ENCODE results near the gene FKBP1A.

FKBP1A gene

DNA sequence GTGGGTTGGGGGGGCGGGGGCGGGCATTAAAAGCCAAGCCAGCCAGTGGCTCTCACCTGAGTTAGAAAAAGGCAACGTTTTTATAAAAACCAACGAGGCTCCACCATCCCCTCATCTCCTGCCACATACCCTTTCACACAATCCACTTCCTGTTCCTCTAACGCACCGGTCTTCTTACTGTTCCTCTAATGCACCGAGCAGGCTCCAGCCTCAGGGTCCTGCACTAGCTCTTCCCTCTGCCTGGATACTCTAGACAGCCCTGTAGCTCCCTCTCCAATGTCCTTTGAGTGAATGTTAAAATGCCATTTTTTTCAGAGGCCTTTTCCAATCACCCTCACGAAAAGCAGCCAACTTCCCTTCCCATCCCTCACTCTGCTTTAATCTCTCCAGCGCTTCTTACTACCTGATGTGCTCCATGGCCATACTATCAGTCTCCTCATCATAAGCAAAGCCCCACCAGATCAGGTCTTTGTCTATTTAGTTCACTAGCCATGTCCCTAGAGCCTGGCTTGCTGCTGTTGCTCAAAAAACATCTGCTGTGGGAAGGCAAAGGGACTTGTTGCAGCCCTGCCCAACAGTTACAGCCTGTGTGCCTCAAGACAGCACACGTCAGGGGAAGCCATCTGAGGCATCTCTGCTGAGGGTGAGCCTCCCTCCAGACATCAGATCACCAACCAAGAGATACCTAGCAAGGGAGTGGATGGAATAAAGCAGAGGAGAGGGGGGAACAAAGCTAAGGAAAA, 3.9 kb downstream of the FKBP1A start:
- TF ChIP-seq CREB1 (IDR thresholded peaks at IDR 0.05; ENCODE audit: low read depth) (no peak), RAD21 (IDR thresholded peaks at IDR 0.05; ENCODE audit: low read depth) (no peak), TCF12 (IDR thresholded peaks at IDR 0.05; ENCODE audit: low read depth) (no peak), EGR1 (IDR thresholded peaks at IDR 0.05) (no peak)

DNA sequence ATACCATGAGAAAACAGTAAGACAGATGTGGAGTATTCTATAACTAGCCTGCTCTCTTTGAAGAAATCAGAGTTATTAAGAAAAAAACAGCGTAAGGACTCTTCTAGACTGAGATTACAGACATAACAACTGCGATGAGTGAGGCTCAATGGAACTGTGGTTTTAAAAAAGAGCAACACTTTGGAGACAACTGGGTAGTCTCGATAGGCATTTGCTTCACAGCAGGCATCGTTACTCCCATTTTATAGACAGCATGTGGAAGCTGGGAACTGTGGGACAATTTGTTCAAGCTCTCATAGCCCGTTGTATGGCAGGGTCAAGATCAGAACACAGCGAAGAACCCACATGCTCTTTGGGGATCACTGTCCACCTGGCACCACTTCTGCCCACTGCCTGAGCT, 4.6 kb downstream of the FKBP1A start:
- no peak for TF ChIP-seq TCF12 (IDR thresholded peaks at IDR 0.05; ENCODE audit: low read depth)
- TF ChIP-seq, protein P1, sequence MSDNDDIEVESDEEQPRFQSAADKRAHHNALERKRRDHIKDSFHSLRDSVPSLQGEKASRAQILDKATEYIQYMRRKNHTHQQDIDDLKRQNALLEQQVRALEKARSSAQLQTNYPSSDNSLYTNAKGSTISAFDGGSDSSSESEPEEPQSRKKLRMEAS (IDR thresholded peaks at IDR 0.05), result no peak
- TF ChIP-seq FOXM1 (IDR thresholded peaks at IDR 0.05; ENCODE audit: borderline replicate concordance, low read depth), result no peak
- no peak for TF ChIP-seq TEAD4 (IDR thresholded peaks at IDR 0.05)
- no peak for TF ChIP-seq NFIC (IDR thresholded peaks at IDR 0.05)
- TF ChIP-seq, protein P2, sequence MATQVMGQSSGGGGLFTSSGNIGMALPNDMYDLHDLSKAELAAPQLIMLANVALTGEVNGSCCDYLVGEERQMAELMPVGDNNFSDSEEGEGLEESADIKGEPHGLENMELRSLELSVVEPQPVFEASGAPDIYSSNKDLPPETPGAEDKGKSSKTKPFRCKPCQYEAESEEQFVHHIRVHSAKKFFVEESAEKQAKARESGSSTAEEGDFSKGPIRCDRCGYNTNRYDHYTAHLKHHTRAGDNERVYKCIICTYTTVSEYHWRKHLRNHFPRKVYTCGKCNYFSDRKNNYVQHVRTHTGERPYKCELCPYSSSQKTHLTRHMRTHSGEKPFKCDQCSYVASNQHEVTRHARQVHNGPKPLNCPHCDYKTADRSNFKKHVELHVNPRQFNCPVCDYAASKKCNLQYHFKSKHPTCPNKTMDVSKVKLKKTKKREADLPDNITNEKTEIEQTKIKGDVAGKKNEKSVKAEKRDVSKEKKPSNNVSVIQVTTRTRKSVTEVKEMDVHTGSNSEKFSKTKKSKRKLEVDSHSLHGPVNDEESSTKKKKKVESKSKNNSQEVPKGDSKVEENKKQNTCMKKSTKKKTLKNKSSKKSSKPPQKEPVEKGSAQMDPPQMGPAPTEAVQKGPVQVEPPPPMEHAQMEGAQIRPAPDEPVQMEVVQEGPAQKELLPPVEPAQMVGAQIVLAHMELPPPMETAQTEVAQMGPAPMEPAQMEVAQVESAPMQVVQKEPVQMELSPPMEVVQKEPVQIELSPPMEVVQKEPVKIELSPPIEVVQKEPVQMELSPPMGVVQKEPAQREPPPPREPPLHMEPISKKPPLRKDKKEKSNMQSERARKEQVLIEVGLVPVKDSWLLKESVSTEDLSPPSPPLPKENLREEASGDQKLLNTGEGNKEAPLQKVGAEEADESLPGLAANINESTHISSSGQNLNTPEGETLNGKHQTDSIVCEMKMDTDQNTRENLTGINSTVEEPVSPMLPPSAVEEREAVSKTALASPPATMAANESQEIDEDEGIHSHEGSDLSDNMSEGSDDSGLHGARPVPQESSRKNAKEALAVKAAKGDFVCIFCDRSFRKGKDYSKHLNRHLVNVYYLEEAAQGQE (IDR thresholded peaks at IDR 0.05; ENCODE audit: low read depth), result no peak
- TF ChIP-seq RAD21 (IDR thresholded peaks at IDR 0.05; ENCODE audit: low read depth), result no peak
- TF ChIP-seq EP300 (IDR thresholded peaks at IDR 0.05; ENCODE audit: borderline replicate concordance), result no peak
- TF ChIP-seq CREB1 (IDR thresholded peaks at IDR 0.05; ENCODE audit: low read depth), result no peak

DNA sequence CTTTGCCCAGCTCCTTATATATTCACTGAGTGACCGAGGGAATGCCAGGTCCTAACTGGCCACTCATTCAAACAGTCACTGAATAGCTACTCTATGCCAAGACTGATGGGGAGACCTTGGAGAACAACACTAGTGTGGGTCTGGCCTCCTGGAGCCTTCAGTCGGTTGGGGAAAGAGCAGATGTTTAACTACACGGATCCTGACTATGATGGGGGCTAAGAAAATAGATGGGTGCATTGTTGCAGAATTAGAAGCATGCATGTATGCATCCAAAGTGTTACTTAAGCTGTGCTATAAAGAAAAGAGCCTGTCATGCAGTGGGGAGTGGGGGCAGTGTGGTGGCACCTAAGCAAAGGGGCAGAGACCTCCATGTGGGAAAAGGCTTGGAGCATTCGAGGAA, 6.5 kb downstream of the FKBP1A start:
- TF ChIP-seq RAD21 (IDR thresholded peaks at IDR 0.05; ENCODE audit: low read depth) (no peak), EP300 (IDR thresholded peaks at IDR 0.05; ENCODE audit: borderline replicate concordance) (no peak), CEBPB (IDR thresholded peaks at IDR 0.05) (no peak), EGR1 (IDR thresholded peaks at IDR 0.05) (no peak), YY1 (IDR thresholded peaks at IDR 0.05; ENCODE audit: low read depth) (no peak)

DNA sequence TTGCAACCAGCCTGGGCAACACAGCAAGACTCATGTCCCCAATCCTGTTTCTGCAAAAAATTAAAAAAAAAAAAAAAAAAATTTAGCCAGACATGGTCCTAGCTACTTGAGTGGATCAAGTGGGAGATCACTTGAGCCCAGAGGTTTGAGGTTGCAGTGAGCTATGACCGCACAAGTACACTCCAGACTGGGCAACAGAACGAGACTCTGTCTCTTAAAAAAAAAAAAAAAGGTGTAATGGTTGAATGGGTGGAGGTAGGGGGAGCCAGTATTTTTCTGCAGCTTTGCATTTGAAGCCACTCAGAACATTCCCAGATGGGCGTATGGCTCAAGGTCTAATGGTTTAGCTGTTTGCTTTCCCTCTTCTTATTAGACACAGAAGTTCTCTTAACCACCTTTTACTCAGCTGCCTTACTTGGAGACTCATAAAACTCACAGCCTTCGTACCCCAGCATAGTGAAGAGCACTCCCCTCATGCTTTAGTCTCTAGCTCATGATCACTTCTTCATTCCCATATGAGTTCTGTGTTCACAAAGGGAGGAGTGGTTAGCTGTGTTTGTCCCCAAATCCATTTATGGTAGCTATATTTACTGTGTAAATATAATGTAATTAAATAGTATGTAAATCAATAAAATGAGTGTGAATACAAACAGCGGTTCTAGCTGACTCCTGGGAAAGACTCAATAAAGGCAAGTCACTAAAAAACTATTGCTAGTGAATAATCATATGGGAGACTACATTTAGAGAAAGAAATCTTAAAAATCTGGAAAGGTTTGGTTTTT, 9.0 kb downstream of the FKBP1A start:
- TF ChIP-seq, protein P2 (IDR thresholded peaks at IDR 0.05; ENCODE audit: low read depth), result no peak
- TF ChIP-seq TAF1 (IDR thresholded peaks at IDR 0.05; ENCODE audit: low read depth), result no peak

DNA sequence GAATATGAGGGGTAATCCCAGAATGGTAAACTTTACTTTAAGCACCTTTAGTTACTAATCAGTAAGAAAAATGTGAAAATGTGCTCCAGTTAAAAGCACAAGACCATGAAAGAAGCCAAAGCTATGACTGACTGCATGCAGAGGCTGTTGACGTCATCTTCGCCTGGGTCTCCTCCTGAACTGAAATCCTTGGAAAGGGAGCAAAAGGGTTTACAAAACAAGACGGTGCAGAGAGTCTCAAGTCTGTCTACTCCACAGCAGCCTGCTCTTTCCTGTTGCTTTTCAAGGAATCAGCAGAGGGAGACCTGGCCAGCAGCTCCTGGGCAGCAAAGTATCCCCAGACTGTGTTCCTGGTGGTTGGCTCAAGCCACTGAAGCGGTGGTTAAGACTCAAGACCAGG, 10.2 kb downstream of the FKBP1A start:
- TF ChIP-seq, protein P1 (IDR thresholded peaks at IDR 0.05), result no peak
- TF ChIP-seq TCF12 (IDR thresholded peaks at IDR 0.05; ENCODE audit: low read depth), result no peak
- TF ChIP-seq ZBTB7A (IDR thresholded peaks at IDR 0.05; ENCODE audit: low read depth), result no peak
- TF ChIP-seq RAD21 (IDR thresholded peaks at IDR 0.05; ENCODE audit: low read depth), result no peak
- no peak for TF ChIP-seq YY1 (IDR thresholded peaks at IDR 0.05; ENCODE audit: low read depth)
- TF ChIP-seq, protein P2 (IDR thresholded peaks at IDR 0.05; ENCODE audit: low read depth), result no peak

Data from Ishikawa (cell line).